ENCODE data around the gene PTPN11.

DNA sequence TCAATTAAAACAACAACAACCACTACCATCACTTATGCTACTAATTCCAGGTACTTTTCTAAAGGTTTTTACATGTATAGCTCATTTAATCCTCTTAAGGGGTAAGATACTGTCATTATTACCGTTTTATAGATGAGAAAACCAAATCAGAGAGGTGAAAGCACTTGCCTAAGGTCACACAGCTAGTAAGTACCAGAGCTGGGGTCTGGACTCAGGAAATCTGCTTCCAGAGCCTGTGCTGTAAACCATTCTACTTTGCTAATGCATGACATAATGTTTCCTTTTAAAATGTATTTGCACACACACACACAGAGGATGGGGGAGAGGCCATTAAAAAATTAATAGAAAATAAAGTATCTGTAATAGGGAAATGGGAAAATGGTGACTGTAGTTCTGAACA, 113.4 kb downstream of the PTPN11 start:
- TF ChIP-seq SPI1 (IDR thresholded peaks at IDR 0.05; ENCODE audit: borderline replicate concordance, insufficient read depth, low read depth, low read length) (no peak), RAD21 (IDR thresholded peaks at IDR 0.05; ENCODE audit: insufficient read depth, low read depth, low read length) (no peak), NR2F1 (conservative IDR thresholded peaks at IDR 0.05) (no peak), BHLHE40 (IDR thresholded peaks at IDR 0.05; ENCODE audit: borderline replicate concordance in 1 of 2, low read depth in 2 of 2, low read length in 1 of 2) (no peak), ESRRA (IDR thresholded peaks at IDR 0.05; ENCODE audit: low read length) (no peak)
- TF ChIP-seq, protein P1, sequence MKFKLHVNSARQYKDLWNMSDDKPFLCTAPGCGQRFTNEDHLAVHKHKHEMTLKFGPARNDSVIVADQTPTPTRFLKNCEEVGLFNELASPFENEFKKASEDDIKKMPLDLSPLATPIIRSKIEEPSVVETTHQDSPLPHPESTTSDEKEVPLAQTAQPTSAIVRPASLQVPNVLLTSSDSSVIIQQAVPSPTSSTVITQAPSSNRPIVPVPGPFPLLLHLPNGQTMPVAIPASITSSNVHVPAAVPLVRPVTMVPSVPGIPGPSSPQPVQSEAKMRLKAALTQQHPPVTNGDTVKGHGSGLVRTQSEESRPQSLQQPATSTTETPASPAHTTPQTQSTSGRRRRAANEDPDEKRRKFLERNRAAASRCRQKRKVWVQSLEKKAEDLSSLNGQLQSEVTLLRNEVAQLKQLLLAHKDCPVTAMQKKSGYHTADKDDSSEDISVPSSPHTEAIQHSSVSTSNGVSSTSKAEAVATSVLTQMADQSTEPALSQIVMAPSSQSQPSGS (IDR thresholded peaks at IDR 0.05; ENCODE audit: low read length) = no peak
- TF ChIP-seq, protein P2, sequence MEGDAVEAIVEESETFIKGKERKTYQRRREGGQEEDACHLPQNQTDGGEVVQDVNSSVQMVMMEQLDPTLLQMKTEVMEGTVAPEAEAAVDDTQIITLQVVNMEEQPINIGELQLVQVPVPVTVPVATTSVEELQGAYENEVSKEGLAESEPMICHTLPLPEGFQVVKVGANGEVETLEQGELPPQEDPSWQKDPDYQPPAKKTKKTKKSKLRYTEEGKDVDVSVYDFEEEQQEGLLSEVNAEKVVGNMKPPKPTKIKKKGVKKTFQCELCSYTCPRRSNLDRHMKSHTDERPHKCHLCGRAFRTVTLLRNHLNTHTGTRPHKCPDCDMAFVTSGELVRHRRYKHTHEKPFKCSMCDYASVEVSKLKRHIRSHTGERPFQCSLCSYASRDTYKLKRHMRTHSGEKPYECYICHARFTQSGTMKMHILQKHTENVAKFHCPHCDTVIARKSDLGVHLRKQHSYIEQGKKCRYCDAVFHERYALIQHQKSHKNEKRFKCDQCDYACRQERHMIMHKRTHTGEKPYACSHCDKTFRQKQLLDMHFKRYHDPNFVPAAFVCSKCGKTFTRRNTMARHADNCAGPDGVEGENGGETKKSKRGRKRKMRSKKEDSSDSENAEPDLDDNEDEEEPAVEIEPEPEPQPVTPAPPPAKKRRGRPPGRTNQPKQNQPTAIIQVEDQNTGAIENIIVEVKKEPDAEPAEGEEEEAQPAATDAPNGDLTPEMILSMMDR (IDR thresholded peaks at IDR 0.05 in 2 of 3, conservative IDR thresholded peaks at IDR 0.05 in 1 of 3; ENCODE audit: control insufficient read depth in 2 of 3, extremely low read depth in 1 of 3, insufficient read depth in 1 of 3, low read depth in 3 of 3, low read length in 3 of 3) = no peak

Measured in GM12878 (cell line).